ENCODE measurements around the gene CPED1.

- TF ChIP-seq POLR2AphosphoS5 (IDR thresholded peaks at IDR 0.05) (no peak), EP300 (IDR thresholded peaks at IDR 0.05) (no peak), CTCF (IDR thresholded peaks at IDR 0.05) (no peak), POLR2A (IDR thresholded peaks at IDR 0.05) (no peak)
These were observed 5.2 kb downstream of the CPED1 start for GRCh38 chr7:120993553-120994191.

Data from suprapubic skin (tissue), 4 donors.